HCT116 (cell line): Measurements from ENCODE around the gene STMND1. TPM values are rescaled to one million over a fixed set of nuclear protein-coding genes. Genes with fewer than 3 reads are reported as not detected.

Source experiments
- ATAC-seq: fragments of 200-7000 bp; cut with Tn5 transposase; 2 replicates; pipeline ENCODE4 v1.9.1; 2020; ENCODE audit warnings: mild to moderate bottlenecking, moderate library complexity
- BruUV-seq: library from RNA; stranded (reverse); fragments of 400-500 nt; replicated peaks from 2 replicates; lab custom pipeline; 2021; lab: Mats Ljungman, UMichigan
- CTCF ChIA-PET: fragments of 300-600 bp; sonication (Branson Sonifier 250); formaldehyde crosslinking; loops from one replicate; lab custom pipeline; 2021; ENCODE audit warnings: antibody characterized with exemption; lab: Charles Lee
- POLR2A ChIA-PET: fragments of 300-600, 350-600 bp; sonication (Branson Sonifier 250); formaldehyde crosslinking; loops from one replicate; lab custom pipeline; 2021; ENCODE audit warnings: antibody characterized with exemption; lab: Charles Lee
- RAD21 ChIA-PET, 2 experiments: fragments of 300-600 bp; sonication (Branson Sonifier 250); formaldehyde crosslinking; loops; one replicate each; lab custom pipeline; 2023; ENCODE audit warnings: low total read pairs in 2 of 2; ENCODE audit not compliant: uncharacterized antibody in 2 of 2, unreplicated experiment in 2 of 2, low non-redundant PET in 1 of 2; lab: Charles Lee
- DNase-seq: peaks from one replicate; pipeline ENCODE4 v3.0.0-alpha.2; 2010; ENCODE audit warnings: low read depth, low spot score
- H2AFZ ChIP-seq: fragments of 200-600 bp; shearing (Covaris generic), sonication (generic); 2 replicates; pipeline ENCODE4 v1.6.1; 2017; ENCODE audit warnings: low read depth, mixed run types, mixed read lengths, antibody characterized with exemption, low read length; ENCODE audit not compliant: poor library complexity, severe bottlenecking
- H3K27ac ChIP-seq: 2 replicates; pipeline ENCODE4 v1.5.1; 2012; ENCODE audit warnings: low read depth, low read length
- H3K27me3 ChIP-seq: fragments of 200-600 bp; sonication (generic); 2 replicates; pipeline ENCODE4 v1.6.1; 2016; ENCODE audit warnings: mixed run types, low read length, mixed read lengths; ENCODE audit not compliant: insufficient read depth
- H3K36me3 ChIP-seq, 2 experiments: fragments of 200-500 bp in 1 of 2; fragments of 200-600 bp in 1 of 2; sonication (Bioruptor generic) in 1 of 2; sonication (generic) in 1 of 2; 2 replicates each; pipeline versions ENCODE4 v1.5.1 to v1.6.1; 2014 to 2016; ENCODE audit warnings: low read length in 2 of 2, inconsistent platforms in 1 of 2, mixed read lengths in 1 of 2, mixed run types in 1 of 2; ENCODE audit not compliant: insufficient read depth in 2 of 2, control insufficient read depth in 1 of 2
- H3K4me1 ChIP-seq, 2 experiments: fragments of 200-600 bp in 1 of 2; sonication (generic) in 1 of 2; 2 replicates each; pipeline versions ENCODE4 v1.5.1 to v1.6.1; 2012 to 2017; ENCODE audit warnings: low read length in 2 of 2, inconsistent platforms in 1 of 2, mild to moderate bottlenecking in 1 of 2, mixed read lengths in 1 of 2, mixed run types in 1 of 2, moderate library complexity in 1 of 2; ENCODE audit not compliant: insufficient read depth in 2 of 2, control insufficient read depth in 1 of 2
- H3K4me2 ChIP-seq: fragments of 200-600 bp; sonication (generic); 2 replicates; pipeline ENCODE4 v1.6.1; 2017; ENCODE audit warnings: mixed run types, low read length, mixed read lengths
- H3K4me3 ChIP-seq, 2 experiments: fragments of 200-600 bp in 1 of 2; sonication (generic) in 1 of 2; replicated peaks in 1 of 2; 2 replicates each; pipeline ENCODE4 v1.5.1; 2011 to 2016; ENCODE audit warnings: low read length in 2 of 2, control low read depth in 1 of 2, low read depth in 1 of 2, mild to moderate bottlenecking in 1 of 2, mixed read lengths in 1 of 2, mixed run types in 1 of 2
- H3K79me2 ChIP-seq: fragments of 200-600 bp; sonication (generic); 2 replicates; pipeline ENCODE4 v1.6.1; 2017; ENCODE audit warnings: mild to moderate bottlenecking, mixed run types, low read length, moderate library complexity, mixed read lengths; ENCODE audit not compliant: insufficient read depth
- H3K9ac ChIP-seq: fragments of 200-600 bp; sonication (generic); 2 replicates; pipeline ENCODE4 v1.6.1; 2016; ENCODE audit warnings: low read length, mixed read lengths
- H3K9me2 ChIP-seq: fragments of 200-600 bp; sonication (generic), shearing (Covaris generic); 2 replicates; pipeline ENCODE4 v1.6.1; 2017; ENCODE audit warnings: mixed run types, mild to moderate bottlenecking, moderate library complexity; ENCODE audit not compliant: insufficient read depth
- H3K9me3 ChIP-seq, 2 experiments: fragments of 200-500 bp in 1 of 2; fragments of 200-600 bp in 1 of 2; sonication (Bioruptor generic) in 1 of 2; sonication (generic) in 1 of 2; 2 replicates each; pipeline ENCODE4 v1.6.1; 2014 to 2017; ENCODE audit warnings: low read length in 2 of 2, mixed read lengths in 2 of 2, inconsistent platforms in 1 of 2, low read depth in 1 of 2, mild to moderate bottlenecking in 1 of 2, mixed run types in 1 of 2, moderate library complexity in 1 of 2; ENCODE audit not compliant: control insufficient read depth in 1 of 2, insufficient read depth in 1 of 2
- H4K20me1 ChIP-seq: fragments of 200-600 bp; sonication (generic), shearing (Covaris generic); 2 replicates; pipeline ENCODE4 v1.6.1; 2017; ENCODE audit warnings: mixed run types, mild to moderate bottlenecking, moderate library complexity; ENCODE audit not compliant: insufficient read depth
- ATF3 ChIP-seq: IDR thresholded peaks from 2 replicates; pipeline ENCODE4 v1.6.1; 2012
- CBX3 ChIP-seq: IDR thresholded peaks from 2 replicates; pipeline ENCODE4 v1.6.1; 2012; ENCODE audit warnings: low read depth
- JUND ChIP-seq: IDR thresholded peaks from 2 replicates; pipeline ENCODE4 v1.6.1; 2012
- MAX ChIP-seq: IDR thresholded peaks from 2 replicates; pipeline ENCODE4 v1.6.1; 2012
- REST ChIP-seq: IDR thresholded peaks from 2 replicates; pipeline ENCODE4 v1.6.1; 2012; ENCODE audit warnings: low read depth
- SIN3A ChIP-seq: IDR thresholded peaks from 2 replicates; pipeline ENCODE4 v1.6.1; 2012; ENCODE audit warnings: low read depth
- ZBTB33 ChIP-seq: IDR thresholded peaks from 2 replicates; pipeline ENCODE4 v1.6.1; 2011; ENCODE audit warnings: mild to moderate bottlenecking, low read length, moderate library complexity; ENCODE audit not compliant: insufficient replicate concordance; ENCODE audit errors: extremely low read depth
- ZNF274 ChIP-seq: fragments of 200-500 bp; sonication (Bioruptor generic); IDR thresholded peaks from 2 replicates; pipeline ENCODE4 v1.6.1; 2014; ENCODE audit warnings: mild to moderate bottlenecking, low read depth, low read length, inconsistent platforms
- intact Hi-C: fragments of 100-400 bp; cut with micrococcal nuclease; formaldehyde crosslinking; loops from 2 replicates; pipeline ENCODE4 v1.10.0; 2022
- total RNA-seq: library from RNA; stranded (reverse); gene quantifications from one replicate; pipeline ENCODE4 v1.2.1, GENCODE V29; 2021; ENCODE audit not compliant: unreplicated experiment
- TF ChIP-seq, protein P1 (sequence below), 3 experiments: fragments of 200-600 bp in 1 of 3; sonication (generic) in 1 of 3; IDR thresholded peaks in 2 of 3; conservative IDR thresholded peaks in 1 of 3; 2 replicates each; pipeline ENCODE4 v1.5.1; 2012 to 2017; ENCODE audit warnings: low read depth in 2 of 3, low read length in 2 of 3, antibody characterized with exemption in 1 of 3, borderline replicate concordance in 1 of 3, control low read depth in 1 of 3, mild to moderate bottlenecking in 1 of 3, mixed read lengths in 1 of 3, mixed run types in 1 of 3, moderate library complexity in 1 of 3; ENCODE audit not compliant: insufficient read depth in 1 of 3

STMND1 gene
- total RNA-seq, 1 experiment from 2014 or later: not detected

- no peaks in the 10 kb centered on the region for H3K36me3 ChIP-seq
- H4K20me1 ChIP-seq: no peaks in the 10 kb centered on the region
- H3K4me2 ChIP-seq: no peak overlapping the region
- no peaks in the 10 kb centered on the region for H3K27me3 ChIP-seq
- ATAC-seq: no peak
- BruUV-seq: no TSS peak
- H2AFZ ChIP-seq: no peak overlapping the region
- no peaks in the 10 kb centered on the region for H3K4me1 ChIP-seq
- no peaks in the 10 kb centered on the region for H3K9me3 ChIP-seq
- H3K4me3 ChIP-seq: no peak overlapping the region
- RAD21 ChIA-PET: no interaction called here
- TF ChIP-seq JUND: no peak
- TF ChIP-seq, protein P1, sequence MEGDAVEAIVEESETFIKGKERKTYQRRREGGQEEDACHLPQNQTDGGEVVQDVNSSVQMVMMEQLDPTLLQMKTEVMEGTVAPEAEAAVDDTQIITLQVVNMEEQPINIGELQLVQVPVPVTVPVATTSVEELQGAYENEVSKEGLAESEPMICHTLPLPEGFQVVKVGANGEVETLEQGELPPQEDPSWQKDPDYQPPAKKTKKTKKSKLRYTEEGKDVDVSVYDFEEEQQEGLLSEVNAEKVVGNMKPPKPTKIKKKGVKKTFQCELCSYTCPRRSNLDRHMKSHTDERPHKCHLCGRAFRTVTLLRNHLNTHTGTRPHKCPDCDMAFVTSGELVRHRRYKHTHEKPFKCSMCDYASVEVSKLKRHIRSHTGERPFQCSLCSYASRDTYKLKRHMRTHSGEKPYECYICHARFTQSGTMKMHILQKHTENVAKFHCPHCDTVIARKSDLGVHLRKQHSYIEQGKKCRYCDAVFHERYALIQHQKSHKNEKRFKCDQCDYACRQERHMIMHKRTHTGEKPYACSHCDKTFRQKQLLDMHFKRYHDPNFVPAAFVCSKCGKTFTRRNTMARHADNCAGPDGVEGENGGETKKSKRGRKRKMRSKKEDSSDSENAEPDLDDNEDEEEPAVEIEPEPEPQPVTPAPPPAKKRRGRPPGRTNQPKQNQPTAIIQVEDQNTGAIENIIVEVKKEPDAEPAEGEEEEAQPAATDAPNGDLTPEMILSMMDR (IDR thresholded peaks at IDR 0.05 in 2 of 3, conservative IDR thresholded peaks at IDR 0.05 in 1 of 3; ENCODE audit: borderline replicate concordance in 1 of 3, insufficient read depth in 1 of 3, low read depth in 2 of 3, low read length in 2 of 3): no peak
- no peak for TF ChIP-seq SIN3A
- TF ChIP-seq CBX3: no peak
- intact Hi-C loops: no loop called here
- no peak for DNase-seq
- H3K9me2 ChIP-seq: no peaks in the 10 kb centered on the region
- no peaks in the 10 kb centered on the region for H3K79me2 ChIP-seq
- POLR2A ChIA-PET: no interaction called here
- no peak overlapping the region for H3K9ac ChIP-seq
- CTCF ChIA-PET: no interaction called here
- no peak overlapping the region for H3K27ac ChIP-seq
Measured at GRCh38 chr6:17081273-17081672, 20.6 kb upstream of the STMND1 start.

- TF ChIP-seq ZNF274 (no peak), ZBTB33 (no peak), MAX (no peak), REST (no peak), ATF3 (no peak)
- no peaks in the 10 kb centered on the region for H3K9me3 ChIP-seq
- H3K36me3 ChIP-seq: no peaks in the 10 kb centered on the region
- H3K27me3 ChIP-seq: no peaks in the 10 kb centered on the region
- no peak overlapping the region for H3K27ac ChIP-seq
- H3K79me2 ChIP-seq: no peaks in the 10 kb centered on the region
- ChIA-PET POLR2A (no interaction called here), CTCF (no interaction called here), RAD21 (no interaction called here)
- no peak overlapping the region for H3K4me2 ChIP-seq
- no peaks in the 10 kb centered on the region for H4K20me1 ChIP-seq
- no peak overlapping the region for H3K9ac ChIP-seq
- no peaks in the 10 kb centered on the region for H3K9me2 ChIP-seq
- DNase-seq (no peak), ATAC-seq (no peak)
- H3K4me1 ChIP-seq: peaks cover 0 to 4% of the 10 kb centered on the region in 2 experiments; a peak in 1 of 4 replicates
- intact Hi-C loops: no loop called here
- H3K4me3 ChIP-seq: no peak overlapping the region
- no TSS peak for BruUV-seq
- H2AFZ ChIP-seq: no peak overlapping the region
Measured at GRCh38 chr6:17081860-17082508, 19.9 kb upstream of the STMND1 start.
